ENCODE results near the gene RFX4.

RFX4 gene

GRCh38 chr12:106801830-106802533 lies 219.2 kb downstream of the RFX4 start:
- DNase-seq (ENCODE audit: low read depth in 2 of 2) = no peak
- no peak overlapping the region for H3K4me3 ChIP-seq (replicated peaks in 1 of 2; ENCODE audit: low read depth in 2 of 2, low read length in 2 of 2)
- no peak for TF ChIP-seq CTCF (IDR thresholded peaks at IDR 0.05; ENCODE audit: low read depth, low read length)

- no peak for TF ChIP-seq CTCF (IDR thresholded peaks at IDR 0.05; ENCODE audit: low read depth, low read length)
- H3K4me3 ChIP-seq (replicated peaks in 1 of 2; ENCODE audit: low read depth in 2 of 2, low read length in 2 of 2) = no peak overlapping the region
- no peak for DNase-seq (ENCODE audit: low read depth in 2 of 2)
Measured at GRCh38 chr12:106804668-106805067, 221.9 kb downstream of the RFX4 start.

Data from cardiac fibroblast (primary cell).